ENCODE results near the gene NKX6-2.
"Not testable (repeated sequence)": the region's sequence is repeated elsewhere in the genome, so short reads cannot be mapped to it uniquely, and the experiment has no call there.

The NKX6-2 gene

GRCh38 chr10:132812520-132812919 is 26.6 kb upstream of the NKX6-2 start:
- DNase-seq, result no peak

- DNase-seq, result no peak
Measured at GRCh38 chr10:132811891-132812481, 26.0 kb upstream of the NKX6-2 start.

GRCh38 chr10:132810807-132811700 is 25.1 kb upstream of the NKX6-2 start:
- no peak for DNase-seq

GRCh38 chr10:132810141-132810806 is 24.3 kb upstream of the NKX6-2 start:
- no peak for DNase-seq

GRCh38 chr10:132809232-132810140 is 23.5 kb upstream of the NKX6-2 start:
- DNase-seq, result no peak

GRCh38 chr10:132808383-132809231 is 22.7 kb upstream of the NKX6-2 start:
- no peak for DNase-seq

GRCh38 chr10:132807621-132808049 is 21.7 kb upstream of the NKX6-2 start:
- DNase-seq, result no peak

- DNase-seq, result no peak
Measured at GRCh38 chr10:132806561-132807003, 20.6 kb upstream of the NKX6-2 start.

- DNase-seq, result no peak
Measured at GRCh38 chr10:132806110-132806509, 20.2 kb upstream of the NKX6-2 start.

- no peak for DNase-seq
Measured at GRCh38 chr10:132805599-132805998, 19.7 kb upstream of the NKX6-2 start.

- no peak for DNase-seq
Measured at GRCh38 chr10:132804785-132805426, 19.0 kb upstream of the NKX6-2 start.

- DNase-seq, result no peak
Measured at GRCh38 chr10:132804287-132804686, 18.3 kb upstream of the NKX6-2 start.

GRCh38 chr10:132803416-132804210 is 17.7 kb upstream of the NKX6-2 start:
- DNase-seq, result no peak

- no peak for DNase-seq
Measured at GRCh38 chr10:132802694-132803320, 16.9 kb upstream of the NKX6-2 start.

GRCh38 chr10:132802048-132802447 is 16.1 kb upstream of the NKX6-2 start:
- DNase-seq, result no peak

- no peak for DNase-seq
Measured at GRCh38 chr10:132799865-132800264, 13.9 kb upstream of the NKX6-2 start.

- no peak for DNase-seq
Measured at GRCh38 chr10:132798876-132799275, 12.9 kb upstream of the NKX6-2 start.

GRCh38 chr10:132798403-132798802 is 12.5 kb upstream of the NKX6-2 start:
- DNase-seq, result no peak

- not testable (repeated sequence) for DNase-seq
Measured at GRCh38 chr10:132797986-132798385, 12.0 kb upstream of the NKX6-2 start.

GRCh38 chr10:132796846-132797245 is 10.9 kb upstream of the NKX6-2 start:
- no peak for DNase-seq

Data from activated CD4-positive, alpha-beta T cell treated with anti-CD3 and anti-CD28 coated beads, Interleukin-2, Interleukin-6, amounts not matched to agents 100 ng/mL and 50 ng/mL, durations not matched to agents 16 hours and 8 hours (primary cell).